OCI-LY1 (cell line): ENCODE data around the gene ACER3.
"Not testable (repeated sequence)": the region's sequence is repeated elsewhere in the genome, so short reads cannot be mapped to it uniquely, and the experiment has no call there.

Source experiments
- H2AFZ ChIP-seq: fragments of 200-600 bp; sonication (generic), shearing (Covaris generic); 2 replicates; pipeline ENCODE4 v1.6.0; 2014; ENCODE audit warnings: antibody characterized with exemption, mild to moderate bottlenecking, low read length
- H3F3A ChIP-seq: fragments of 200-600 bp; sonication (generic), shearing (Covaris generic); 2 replicates; pipeline ENCODE4 v1.6.0; 2014; ENCODE audit warnings: mild to moderate bottlenecking, antibody characterized with exemption, low read length, moderate library complexity; ENCODE audit not compliant: insufficient read depth
- H3K27ac ChIP-seq: fragments of 200-600 bp; sonication (generic); 2 replicates; pipeline ENCODE4 v1.5.1; 2014; ENCODE audit warnings: low read length, mixed run types, mild to moderate bottlenecking, low read depth; ENCODE audit not compliant: poor library complexity, severe bottlenecking
- H3K27me3 ChIP-seq: fragments of 200-600 bp; sonication (generic); 2 replicates; pipeline ENCODE4 v1.6.0; 2014; ENCODE audit warnings: antibody characterized with exemption, mild to moderate bottlenecking, low read length, moderate library complexity; ENCODE audit not compliant: insufficient read depth
- H3K36me3 ChIP-seq: fragments of 200-600 bp; sonication (generic); 2 replicates; pipeline ENCODE4 v1.6.1; 2014; ENCODE audit warnings: mild to moderate bottlenecking, antibody characterized with exemption, low read length, moderate library complexity, mixed read lengths; ENCODE audit not compliant: insufficient read depth
- H3K4me1 ChIP-seq: fragments of 200-600 bp; sonication (generic); 2 replicates; pipeline ENCODE4 v1.5.1; 2014; ENCODE audit warnings: mild to moderate bottlenecking, low read length, moderate library complexity; ENCODE audit not compliant: insufficient read depth, severe bottlenecking
- H3K4me2 ChIP-seq: fragments of 200-600 bp; sonication (generic), shearing (Covaris generic); 2 replicates; pipeline ENCODE4 v1.6.1; 2014; ENCODE audit warnings: low read length
- H3K4me3 ChIP-seq: fragments of 200-600 bp; sonication (generic); 2 replicates; pipeline ENCODE4 v1.5.1; 2014; ENCODE audit warnings: low read length, low read depth, mild to moderate bottlenecking, mixed read lengths; ENCODE audit not compliant: poor library complexity, severe bottlenecking
- H3K79me2 ChIP-seq: fragments of 200-600 bp; shearing (Covaris generic); 2 replicates; pipeline ENCODE4 v1.6.1; 2016; ENCODE audit warnings: mixed run types, low read length, mixed read lengths; ENCODE audit not compliant: insufficient read depth
- H3K9ac ChIP-seq: fragments of 200-600 bp; sonication (generic), shearing (Covaris generic); 2 replicates; pipeline ENCODE4 v1.6.1; 2014; ENCODE audit warnings: mild to moderate bottlenecking, low read length, mixed read lengths
- H3K9me2 ChIP-seq: fragments of 200-600 bp; sonication (generic), shearing (Covaris generic); 2 replicates; pipeline ENCODE4 v1.6.1; 2014; ENCODE audit warnings: low read depth, mild to moderate bottlenecking, low read length, mixed read lengths
- H3K9me3 ChIP-seq: fragments of 200-600 bp; shearing (Covaris generic); 2 replicates; pipeline ENCODE4 v1.6.1; 2014; ENCODE audit warnings: low read length, mixed read lengths
- H4K20me1 ChIP-seq: fragments of 200-600 bp; sonication (generic), shearing (Covaris generic); 2 replicates; pipeline ENCODE4 v1.6.0; 2016; ENCODE audit warnings: mild to moderate bottlenecking, low read length; ENCODE audit not compliant: insufficient read depth
- EZH2 ChIP-seq: fragments of 200-600 bp; sonication (generic), shearing (Covaris generic); IDR thresholded peaks from 2 replicates; pipeline ENCODE4 v1.8.0; 2017; ENCODE audit warnings: borderline replicate concordance, mixed run types, mild to moderate bottlenecking, antibody characterized with exemption, low read length, moderate library complexity, mixed read lengths
- TF ChIP-seq, protein P1 (sequence below): fragments of 200-600 bp; sonication (generic), shearing (Covaris generic); IDR thresholded peaks from 2 replicates; pipeline ENCODE4 v1.5.1; 2017; ENCODE audit warnings: mild to moderate bottlenecking, antibody characterized with exemption, low read length, moderate library complexity, mixed read lengths

ACER3 gene

DNA sequence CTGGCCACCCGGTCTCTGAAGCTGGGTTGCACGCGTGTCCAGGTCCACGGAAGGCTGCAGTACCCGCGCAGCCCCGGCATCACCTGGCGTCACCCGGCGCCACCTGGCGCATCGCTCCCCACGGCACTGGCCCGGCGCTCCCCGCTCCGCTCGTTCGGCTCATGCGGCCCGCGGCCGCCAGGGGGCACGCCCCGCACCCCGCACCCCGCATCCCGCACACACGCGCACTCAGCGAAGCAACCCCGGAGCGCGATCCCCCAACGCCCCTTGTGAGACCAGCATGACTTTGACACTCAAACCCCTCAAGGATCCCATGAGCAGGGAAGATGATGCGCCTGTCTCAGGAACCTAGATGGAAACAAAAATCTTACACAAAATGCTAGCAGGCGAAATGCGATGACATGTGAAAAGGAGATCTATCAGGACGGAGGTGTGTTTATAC, 185.4 kb downstream of the ACER3 start:
- no peak overlapping the region for H3K27ac ChIP-seq
- H3K9me3 ChIP-seq, result no peaks in the 10 kb centered on the region
- no peak overlapping the region for H3K4me3 ChIP-seq
- no peaks in the 10 kb centered on the region for H3K36me3 ChIP-seq
- H3K9me2 ChIP-seq, result no peaks in the 10 kb centered on the region
- no peaks in the 10 kb centered on the region for H4K20me1 ChIP-seq
- no peaks in the 10 kb centered on the region; the same call in 1 of the 2 replicates for H3K27me3 ChIP-seq
- no peaks in the 10 kb centered on the region for H3F3A ChIP-seq
- H3K9ac ChIP-seq, result no peak overlapping the region
- no peak overlapping the region for H2AFZ ChIP-seq
- H3K4me1 ChIP-seq, result peaks cover 5% of the 10 kb centered on the region
- no peaks in the 10 kb centered on the region for H3K79me2 ChIP-seq
- H3K4me2 ChIP-seq, result peak overlapping the region; percentile 19; the same call in 1 of the 2 replicates
- no peak for TF ChIP-seq EZH2
- TF ChIP-seq, protein P1, sequence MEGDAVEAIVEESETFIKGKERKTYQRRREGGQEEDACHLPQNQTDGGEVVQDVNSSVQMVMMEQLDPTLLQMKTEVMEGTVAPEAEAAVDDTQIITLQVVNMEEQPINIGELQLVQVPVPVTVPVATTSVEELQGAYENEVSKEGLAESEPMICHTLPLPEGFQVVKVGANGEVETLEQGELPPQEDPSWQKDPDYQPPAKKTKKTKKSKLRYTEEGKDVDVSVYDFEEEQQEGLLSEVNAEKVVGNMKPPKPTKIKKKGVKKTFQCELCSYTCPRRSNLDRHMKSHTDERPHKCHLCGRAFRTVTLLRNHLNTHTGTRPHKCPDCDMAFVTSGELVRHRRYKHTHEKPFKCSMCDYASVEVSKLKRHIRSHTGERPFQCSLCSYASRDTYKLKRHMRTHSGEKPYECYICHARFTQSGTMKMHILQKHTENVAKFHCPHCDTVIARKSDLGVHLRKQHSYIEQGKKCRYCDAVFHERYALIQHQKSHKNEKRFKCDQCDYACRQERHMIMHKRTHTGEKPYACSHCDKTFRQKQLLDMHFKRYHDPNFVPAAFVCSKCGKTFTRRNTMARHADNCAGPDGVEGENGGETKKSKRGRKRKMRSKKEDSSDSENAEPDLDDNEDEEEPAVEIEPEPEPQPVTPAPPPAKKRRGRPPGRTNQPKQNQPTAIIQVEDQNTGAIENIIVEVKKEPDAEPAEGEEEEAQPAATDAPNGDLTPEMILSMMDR, result peak; percentile 70

GRCh38 chr11:77047007-77047927, 186.5 kb downstream of the ACER3 start:
- Histone ChIP-seq H3K4me2 (peak overlapping the region; percentile 71), H3K27me3 (no peaks in the 10 kb centered on the region; the same call in 1 of the 2 replicates), H3K9me3 (no peaks in the 10 kb centered on the region), H3K27ac (no peak overlapping the region), H3K36me3 (no peaks in the 10 kb centered on the region), H3K4me1 (peaks cover 5% of the 10 kb centered on the region), H2AFZ (peak overlapping the region; percentile 50; the same call in 1 of the 2 replicates), H3K79me2 (no peaks in the 10 kb centered on the region), H3K4me3 (peak overlapping the region; percentile 53), H3K9me2 (no peaks in the 10 kb centered on the region), H3F3A (no peaks in the 10 kb centered on the region), H4K20me1 (no peaks in the 10 kb centered on the region), H3K9ac (no peak overlapping the region)
- TF ChIP-seq, protein P1, result peak; percentile 56
- TF ChIP-seq EZH2, result no peak

DNA sequence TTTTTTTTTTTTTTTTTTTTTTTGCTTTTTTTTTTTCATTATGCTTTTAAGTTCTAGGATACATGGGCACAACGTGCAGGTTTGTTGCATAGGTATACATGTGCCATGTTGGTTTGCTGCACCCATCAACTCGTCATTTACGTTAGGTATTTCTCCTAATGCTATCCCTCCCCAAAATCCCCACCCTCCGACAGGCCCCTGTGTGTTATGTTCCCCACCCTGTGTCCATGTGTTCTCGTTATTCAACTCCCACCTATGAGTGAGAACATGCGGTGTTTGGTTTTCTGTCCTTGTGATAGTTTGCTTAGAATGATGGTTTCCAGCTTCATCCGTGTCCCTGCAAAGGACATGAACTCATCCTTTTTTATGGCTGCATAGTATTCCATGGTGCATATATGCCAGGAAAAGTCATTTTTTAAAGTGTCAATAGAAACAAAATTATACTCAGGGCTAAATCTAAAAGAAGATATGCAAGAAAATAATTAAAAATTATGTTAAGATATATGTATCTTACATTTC, 187.3 kb downstream of the ACER3 start:
- H3K9me3 ChIP-seq, H3K36me3 ChIP-seq, H3K27me3 ChIP-seq, H4K20me1 ChIP-seq, H3K27ac ChIP-seq, H3K4me2 ChIP-seq, H2AFZ ChIP-seq, H3K4me3 ChIP-seq, H3K9ac ChIP-seq, H3F3A ChIP-seq, H3K4me1 ChIP-seq, H3K79me2 ChIP-seq, H3K9me2 ChIP-seq: not testable (repeated sequence)
